NCI-H2196 (cell line): ENCODE data around the gene RBM4.
"Not testable (repeated sequence)": the region's sequence is repeated elsewhere in the genome, so short reads cannot be mapped to it uniquely, and the experiment has no call there.

Source experiments
- DNase-seq: peaks from one replicate; lab custom pipeline; 2025; ENCODE audit not compliant: unreplicated experiment; lab: John Stamatoyannopoulos, UW

Gene RBM4

GRCh38 chr11:66638177-66639065 lies at the start of gene RBM4:
RBM4 (plus strand) TSS chr11:66638703; CDS start chr11:66639712, 1,009 bp downstream.
- peak; percentile 99 for DNase-seq

- DNase-seq: not testable (repeated sequence)
Observed at GRCh38 chr11:66589315-66589714, 49.2 kb upstream of the RBM4 start.

GRCh38 chr11:66589996-66590675 lies 48.4 kb upstream of the RBM4 start:
- DNase-seq: no peak

- no peak for DNase-seq
Observed at GRCh38 chr11:66591175-66591574, 47.3 kb upstream of the RBM4 start.

- peak; percentile 96 for DNase-seq
Observed at GRCh38 chr11:66592457-66593302, 45.8 kb upstream of the RBM4 start, which contains the start of the genes CCDC87 and CCS. CCDC87 (minus strand) TSS chr11:66593063; CDS start chr11:66593015, 48 bp downstream. CCS (plus strand) TSS chr11:66593185; CDS start chr11:66593262, 77 bp downstream.

GRCh38 chr11:66593303-66593635 lies 45.2 kb upstream of the RBM4 start:
- no peak for DNase-seq

GRCh38 chr11:66593650-66594049 lies 44.9 kb upstream of the RBM4 start:
- no peak for DNase-seq

- DNase-seq: peak; percentile 37
Observed at GRCh38 chr11:66595245-66595904, 43.1 kb upstream of the RBM4 start.

- no peak for DNase-seq
Observed at GRCh38 chr11:66598993-66599392, 39.5 kb upstream of the RBM4 start.

- no peak for DNase-seq
Observed at GRCh38 chr11:66600219-66600618, 38.3 kb upstream of the RBM4 start.

- DNase-seq: no peak
Observed at GRCh38 chr11:66600631-66601233, 37.8 kb upstream of the RBM4 start.

GRCh38 chr11:66603072-66603471 lies 35.4 kb upstream of the RBM4 start:
- no peak for DNase-seq

GRCh38 chr11:66604155-66604554 lies 34.3 kb upstream of the RBM4 start:
- DNase-seq: no peak

- DNase-seq: not testable (repeated sequence)
Observed at GRCh38 chr11:66606608-66607007, 31.9 kb upstream of the RBM4 start.

GRCh38 chr11:66607126-66607834 lies 31.2 kb upstream of the RBM4 start:
- peak; percentile 27 for DNase-seq

GRCh38 chr11:66609721-66610617 lies 28.5 kb upstream of the RBM4 start:
- DNase-seq: no peak

GRCh38 chr11:66612458-66612857 lies 26.0 kb upstream of the RBM4 start:
- DNase-seq: no peak

- peak; percentile 19 for DNase-seq
Observed at GRCh38 chr11:66614073-66614472, 24.4 kb upstream of the RBM4 start.
